ENCODE measurements around the gene ACTG1.

ACTG1 gene

DNA sequence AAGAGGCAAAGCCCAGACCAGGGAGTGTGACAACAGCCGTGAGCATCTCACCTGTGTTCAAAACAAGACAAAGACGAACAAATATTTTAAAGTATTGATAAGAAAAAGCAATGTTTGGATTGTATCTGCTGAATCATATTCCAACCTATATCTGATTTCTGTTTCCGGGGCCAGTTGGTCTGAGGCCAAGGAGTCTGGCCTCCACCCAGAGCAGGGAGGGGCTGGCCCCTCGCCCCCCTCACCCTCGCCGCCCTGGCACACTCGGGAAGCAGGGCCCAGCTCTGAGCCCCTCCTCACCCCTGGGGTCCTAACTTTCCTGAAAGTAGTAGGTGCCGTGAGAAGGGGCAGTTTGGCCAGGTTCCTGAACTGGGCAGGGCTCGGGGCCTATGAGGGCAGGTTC is 48.0 kb downstream of the ACTG1 start:
- DNase-seq (ENCODE audit: low spot score), result no peak

DNA sequence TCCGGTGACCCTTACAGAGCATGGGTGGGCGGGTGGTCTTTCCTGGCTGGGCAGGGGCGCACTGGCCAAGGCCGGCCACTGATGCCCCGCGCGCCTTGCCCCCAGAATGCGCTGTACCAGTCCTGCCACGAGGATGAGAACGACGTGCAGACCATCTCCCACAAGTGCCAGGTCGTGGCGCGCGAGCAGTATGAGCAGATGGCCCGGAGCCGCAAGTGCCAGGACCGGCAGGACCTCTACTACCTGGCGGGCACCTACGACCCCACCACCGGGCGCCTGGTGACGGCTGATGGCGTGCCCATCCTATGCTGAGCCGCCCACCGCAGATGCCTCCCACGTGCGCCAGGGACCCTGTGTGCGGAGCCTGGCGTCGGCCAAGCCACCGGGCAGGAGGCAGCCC is 49.1 kb downstream of the ACTG1 start:
- DNase-seq (ENCODE audit: low spot score), result no peak

DNA sequence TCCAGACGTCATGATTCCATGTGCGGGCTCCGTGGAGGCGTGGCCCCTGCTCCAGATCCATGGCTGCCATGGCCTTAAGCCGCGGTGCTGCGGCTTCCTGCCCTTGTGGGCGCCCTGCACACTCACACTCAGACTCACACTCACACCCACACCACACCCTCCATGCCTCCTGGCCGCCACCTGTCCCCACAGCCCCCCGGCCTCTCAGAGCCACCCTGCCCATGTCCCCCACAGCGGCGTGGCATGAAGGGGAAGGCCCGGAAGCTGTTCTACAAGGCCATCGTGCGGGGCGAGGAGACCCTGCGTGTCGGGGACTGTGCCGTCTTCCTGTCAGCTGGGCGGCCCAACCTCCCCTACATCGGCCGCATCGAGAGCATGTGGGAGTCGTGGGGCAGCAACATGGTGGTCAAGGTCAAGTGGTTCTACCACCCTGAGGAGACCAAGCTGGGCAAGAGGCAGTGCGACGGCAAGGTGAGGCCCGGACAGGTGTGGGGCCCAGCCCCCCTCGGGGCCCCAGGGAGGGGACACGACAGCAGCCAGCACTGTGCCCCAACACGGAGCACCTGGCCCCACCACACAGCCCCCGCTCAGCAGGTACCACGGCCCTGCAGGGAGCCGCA is 50.0 kb downstream of the ACTG1 start:
- DNase-seq (ENCODE audit: low spot score), result no peak

DNA sequence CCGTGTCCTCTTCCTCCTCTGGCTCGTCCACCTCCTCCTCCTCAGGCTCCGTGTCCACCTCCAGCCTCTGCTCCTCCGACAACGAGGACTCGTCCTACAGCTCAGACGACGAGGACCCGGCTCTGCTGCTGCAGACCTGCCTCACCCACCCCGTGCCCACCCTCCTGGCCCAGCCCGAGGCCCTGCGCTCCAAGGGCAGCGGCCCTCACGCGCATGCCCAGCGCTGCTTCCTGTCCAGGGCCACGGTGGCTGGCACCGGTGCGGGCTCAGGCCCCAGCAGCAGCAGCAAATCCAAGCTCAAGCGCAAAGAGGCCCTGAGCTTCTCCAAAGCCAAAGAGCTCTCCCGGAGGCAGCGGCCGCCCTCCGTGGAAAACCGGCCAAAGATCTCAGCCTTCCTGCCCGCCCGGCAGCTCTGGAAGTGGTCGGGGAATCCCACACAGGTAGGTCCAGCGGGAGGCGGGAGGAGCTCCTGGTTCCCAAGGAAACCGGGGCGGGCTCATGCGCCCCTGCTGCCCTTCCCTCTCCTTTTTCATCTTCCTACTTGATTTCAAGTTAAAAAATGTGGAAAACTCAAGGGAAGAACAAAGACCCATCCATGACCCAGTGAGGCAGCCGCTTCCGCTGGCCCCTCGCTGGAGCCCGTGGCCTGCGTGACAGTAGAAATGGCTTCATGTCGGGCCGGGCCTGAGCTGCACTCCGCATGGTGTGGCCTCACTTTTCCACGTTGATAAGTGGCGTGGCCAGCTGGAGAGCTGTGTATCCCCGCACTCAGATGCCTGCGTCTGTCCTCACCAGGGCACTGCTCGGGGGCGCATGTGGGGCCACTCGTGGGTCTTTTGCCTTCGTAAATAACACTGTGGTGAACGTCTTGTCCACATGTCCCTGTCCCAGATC is 50.7 kb downstream of the ACTG1 start:
- DNase-seq (ENCODE audit: low spot score), result no peak

DNA sequence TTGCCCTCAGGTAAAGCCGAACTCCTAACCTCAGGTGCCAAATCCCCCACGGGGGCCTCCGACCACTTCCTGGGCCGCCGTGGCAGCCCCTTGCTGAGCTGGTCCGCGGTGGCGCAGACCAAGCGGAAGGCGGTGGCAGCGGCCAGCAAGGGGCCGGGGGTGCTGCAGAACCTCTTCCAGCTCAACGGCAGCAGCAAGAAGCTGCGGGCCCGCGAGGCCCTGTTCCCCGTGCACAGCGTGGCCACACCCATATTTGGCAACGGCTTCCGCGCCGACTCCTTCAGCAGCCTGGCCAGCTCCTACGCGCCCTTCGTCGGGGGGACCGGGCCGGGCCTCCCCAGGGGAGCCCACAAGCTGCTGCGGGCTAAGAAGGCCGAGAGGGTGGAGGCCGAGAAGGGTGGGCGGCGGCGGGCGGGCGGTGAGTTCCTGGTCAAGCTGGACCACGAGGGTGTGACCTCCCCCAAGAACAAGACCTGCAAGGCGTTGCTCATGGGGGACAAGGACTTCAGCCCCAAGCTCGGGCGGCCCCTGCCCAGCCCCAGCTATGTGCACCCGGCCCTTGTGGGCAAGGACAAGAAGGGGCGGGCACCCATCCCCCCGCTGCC is 51.6 kb downstream of the ACTG1 start:
- no peak for DNase-seq (ENCODE audit: low spot score)
